ENCODE measurements around the gene KTN1.
A peak's percentile ranks its signal among the peaks of the same experiment; 100 is the strongest.

The KTN1 gene, protein sequence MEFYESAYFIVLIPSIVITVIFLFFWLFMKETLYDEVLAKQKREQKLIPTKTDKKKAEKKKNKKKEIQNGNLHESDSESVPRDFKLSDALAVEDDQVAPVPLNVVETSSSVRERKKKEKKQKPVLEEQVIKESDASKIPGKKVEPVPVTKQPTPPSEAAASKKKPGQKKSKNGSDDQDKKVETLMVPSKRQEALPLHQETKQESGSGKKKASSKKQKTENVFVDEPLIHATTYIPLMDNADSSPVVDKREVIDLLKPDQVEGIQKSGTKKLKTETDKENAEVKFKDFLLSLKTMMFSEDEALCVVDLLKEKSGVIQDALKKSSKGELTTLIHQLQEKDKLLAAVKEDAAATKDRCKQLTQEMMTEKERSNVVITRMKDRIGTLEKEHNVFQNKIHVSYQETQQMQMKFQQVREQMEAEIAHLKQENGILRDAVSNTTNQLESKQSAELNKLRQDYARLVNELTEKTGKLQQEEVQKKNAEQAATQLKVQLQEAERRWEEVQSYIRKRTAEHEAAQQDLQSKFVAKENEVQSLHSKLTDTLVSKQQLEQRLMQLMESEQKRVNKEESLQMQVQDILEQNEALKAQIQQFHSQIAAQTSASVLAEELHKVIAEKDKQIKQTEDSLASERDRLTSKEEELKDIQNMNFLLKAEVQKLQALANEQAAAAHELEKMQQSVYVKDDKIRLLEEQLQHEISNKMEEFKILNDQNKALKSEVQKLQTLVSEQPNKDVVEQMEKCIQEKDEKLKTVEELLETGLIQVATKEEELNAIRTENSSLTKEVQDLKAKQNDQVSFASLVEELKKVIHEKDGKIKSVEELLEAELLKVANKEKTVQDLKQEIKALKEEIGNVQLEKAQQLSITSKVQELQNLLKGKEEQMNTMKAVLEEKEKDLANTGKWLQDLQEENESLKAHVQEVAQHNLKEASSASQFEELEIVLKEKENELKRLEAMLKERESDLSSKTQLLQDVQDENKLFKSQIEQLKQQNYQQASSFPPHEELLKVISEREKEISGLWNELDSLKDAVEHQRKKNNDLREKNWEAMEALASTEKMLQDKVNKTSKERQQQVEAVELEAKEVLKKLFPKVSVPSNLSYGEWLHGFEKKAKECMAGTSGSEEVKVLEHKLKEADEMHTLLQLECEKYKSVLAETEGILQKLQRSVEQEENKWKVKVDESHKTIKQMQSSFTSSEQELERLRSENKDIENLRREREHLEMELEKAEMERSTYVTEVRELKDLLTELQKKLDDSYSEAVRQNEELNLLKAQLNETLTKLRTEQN (N-terminal part only)

GRCh38 chr14:55579724-55580469, at the start of gene KTN1:
KTN1 (plus strand) TSS chr14:55580207; CDS start chr14:55612049, 31,842 bp downstream.
- peak; percentile 83 for DNase-seq

GRCh38 chr14:55530464-55530863, 49.5 kb upstream of the KTN1 start:
- DNase-seq = no peak

- DNase-seq = no peak
Measured at GRCh38 chr14:55532645-55533344, 47.2 kb upstream of the KTN1 start.

DNA sequence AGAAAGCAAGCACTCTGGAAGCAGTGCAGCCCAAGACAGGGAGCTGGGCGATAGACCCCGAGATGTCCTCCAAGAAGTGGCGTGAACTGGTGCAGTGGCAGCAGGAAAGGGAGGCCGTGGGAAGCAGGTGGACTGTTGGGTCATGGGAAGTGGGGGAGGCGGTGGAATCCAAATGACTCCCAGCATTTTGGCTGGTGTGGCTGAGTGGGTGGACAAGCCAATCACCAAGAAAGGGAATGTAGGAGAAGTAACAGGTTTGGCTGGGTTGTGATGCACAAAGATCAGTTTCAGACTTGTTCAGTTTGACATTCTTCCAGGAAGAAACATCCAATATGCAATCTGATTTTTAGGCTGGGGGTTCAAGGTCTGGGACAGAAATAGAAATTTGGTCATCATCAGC, 46.0 kb upstream of the KTN1 start:
- DNase-seq = no peak

DNA sequence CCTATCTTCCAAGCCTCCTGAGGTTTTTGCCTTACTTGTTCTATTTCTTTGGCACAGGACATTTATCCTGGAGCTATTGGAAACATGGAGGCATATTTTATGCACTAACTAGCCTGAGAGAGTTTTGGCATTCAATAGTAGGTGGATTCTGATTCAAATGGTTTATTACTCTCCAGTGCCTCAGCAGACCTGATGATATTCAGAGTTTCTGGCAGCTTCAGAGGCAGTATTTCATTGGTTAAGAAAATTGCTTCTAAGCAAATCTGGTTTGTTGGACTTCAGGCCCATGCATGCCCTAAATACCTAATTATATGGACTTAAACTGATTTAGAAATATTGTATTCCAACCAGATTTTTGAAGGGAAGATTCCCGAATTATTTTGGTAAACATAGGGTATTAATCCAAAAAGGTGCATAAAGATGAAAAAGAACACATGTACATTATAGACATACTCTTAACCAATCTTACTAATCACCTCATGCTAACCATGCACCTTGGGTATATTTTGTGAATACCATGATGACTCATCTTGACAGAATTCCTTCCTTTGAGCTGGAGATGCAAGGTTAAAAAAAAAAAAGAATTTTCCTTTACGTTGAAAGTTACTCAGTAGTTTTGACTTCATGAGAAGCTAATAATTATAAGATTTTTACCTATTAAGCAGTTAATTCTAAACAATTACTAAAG, 44.3 kb upstream of the KTN1 start:
- DNase-seq = no peak

GRCh38 chr14:55536204-55536708, 43.8 kb upstream of the KTN1 start:
- DNase-seq = no peak

DNA sequence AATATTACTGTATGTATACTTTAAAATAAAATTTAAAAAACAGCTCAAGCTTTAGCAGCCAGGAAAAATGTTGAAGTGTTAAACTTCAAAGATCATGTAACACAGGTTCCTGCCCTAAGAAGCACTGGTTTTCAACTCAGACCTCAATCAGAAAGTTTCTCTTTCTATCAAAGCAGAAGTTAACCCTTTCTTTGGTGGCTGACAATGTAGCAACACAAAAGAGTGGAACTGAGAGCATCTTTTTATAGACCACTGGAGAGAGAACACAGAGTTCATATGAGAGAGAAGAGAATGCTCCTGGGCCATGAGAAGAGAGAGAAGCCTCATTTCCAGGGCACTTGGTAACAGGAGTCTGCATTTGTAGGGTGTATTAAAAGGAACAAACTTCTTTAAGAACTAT, 42.2 kb upstream of the KTN1 start:
- DNase-seq = no peak

DNA sequence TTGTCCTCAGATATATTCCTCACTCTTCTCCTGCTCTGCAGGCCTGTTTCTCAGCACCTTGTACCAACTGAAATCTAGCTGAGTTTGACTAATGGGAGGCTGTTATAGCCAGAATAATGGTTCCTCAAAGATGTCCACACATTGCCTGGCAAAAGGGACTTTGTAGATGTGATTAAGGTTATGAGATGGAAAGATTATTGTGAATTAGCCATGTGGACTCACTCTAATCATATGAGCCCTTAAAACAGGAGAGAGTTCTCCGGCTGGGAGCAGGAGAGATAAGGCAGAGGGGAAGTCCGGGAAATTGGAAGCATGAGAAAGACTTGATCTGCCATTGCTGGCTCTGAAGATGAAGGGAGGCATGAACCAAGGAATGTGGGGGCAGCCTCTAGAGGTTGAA, 40.0 kb upstream of the KTN1 start:
- no peak for DNase-seq

DNA sequence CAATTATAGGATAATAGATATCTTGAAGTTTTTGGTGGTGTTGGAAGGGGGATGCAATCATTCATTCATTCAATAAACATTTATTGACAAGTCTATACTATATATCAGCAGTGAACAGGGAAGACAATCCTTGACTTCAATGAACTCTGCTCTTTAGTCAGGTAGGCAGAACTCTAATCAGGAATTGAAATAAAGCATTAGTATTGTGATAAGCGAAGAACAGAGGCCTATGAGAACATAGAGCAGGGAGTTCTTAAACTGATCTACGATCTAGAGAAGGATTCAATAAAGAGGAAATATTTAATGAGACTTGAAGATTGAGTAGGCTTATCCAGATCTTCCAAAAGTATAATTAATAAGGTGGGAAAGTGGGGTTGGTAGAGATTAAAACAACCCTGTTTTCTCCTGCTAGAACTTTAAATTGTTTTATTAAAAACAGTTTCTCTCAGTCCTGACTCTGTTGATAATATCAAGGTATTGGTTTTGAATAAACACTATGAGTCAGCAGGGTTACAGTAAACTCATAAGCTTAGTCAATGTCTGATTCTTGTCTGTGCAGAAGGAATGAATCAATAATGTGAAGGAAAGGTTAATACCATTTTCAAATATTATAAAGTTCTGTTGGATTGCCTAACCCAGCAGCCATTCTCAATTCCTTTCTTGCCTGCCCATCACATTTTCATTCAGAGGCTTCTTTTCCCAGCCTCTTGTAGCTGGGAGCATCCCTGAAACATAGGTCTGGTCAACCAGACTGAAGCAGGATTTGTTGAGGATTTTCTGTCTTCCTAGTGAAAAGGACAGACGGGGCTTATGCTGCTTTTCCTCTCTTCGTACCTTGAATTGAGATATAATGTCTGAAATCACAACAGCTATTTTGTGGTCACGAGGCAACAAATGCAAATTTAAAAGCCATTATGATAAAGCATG, 38.9 kb upstream of the KTN1 start:
- no peak for DNase-seq

DNA sequence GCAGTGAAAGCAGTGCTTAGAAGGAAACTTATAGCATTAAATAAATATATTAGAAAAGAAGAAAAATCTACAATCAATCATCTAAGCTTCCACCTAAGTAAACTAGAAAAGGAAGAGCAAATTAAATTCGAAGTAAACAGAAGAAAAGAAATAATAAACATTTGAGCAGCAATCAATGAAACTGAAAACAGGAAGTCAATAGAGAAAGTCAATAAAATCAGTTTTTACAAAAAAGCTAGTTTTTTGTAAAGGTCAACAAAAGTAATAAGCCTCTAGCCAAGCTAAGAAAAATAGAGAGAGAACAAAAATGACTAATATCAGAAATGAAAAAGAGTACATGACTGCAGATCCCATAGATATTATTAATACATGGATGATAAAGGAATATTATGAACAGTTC, 34.2 kb upstream of the KTN1 start:
- DNase-seq = no peak

- no peak for DNase-seq
Measured at GRCh38 chr14:55546212-55546874, 33.7 kb upstream of the KTN1 start.

- no peak for DNase-seq
Measured at GRCh38 chr14:55547650-55548315, 32.2 kb upstream of the KTN1 start.

- DNase-seq = no peak
Measured at GRCh38 chr14:55553791-55554190, 26.2 kb upstream of the KTN1 start.

GRCh38 chr14:55556929-55557623, 22.9 kb upstream of the KTN1 start:
- DNase-seq = no peak

GRCh38 chr14:55562135-55562534, 17.9 kb upstream of the KTN1 start:
- no peak for DNase-seq

- no peak for DNase-seq
Measured at GRCh38 chr14:55568618-55569017, 11.4 kb upstream of the KTN1 start.

DNA sequence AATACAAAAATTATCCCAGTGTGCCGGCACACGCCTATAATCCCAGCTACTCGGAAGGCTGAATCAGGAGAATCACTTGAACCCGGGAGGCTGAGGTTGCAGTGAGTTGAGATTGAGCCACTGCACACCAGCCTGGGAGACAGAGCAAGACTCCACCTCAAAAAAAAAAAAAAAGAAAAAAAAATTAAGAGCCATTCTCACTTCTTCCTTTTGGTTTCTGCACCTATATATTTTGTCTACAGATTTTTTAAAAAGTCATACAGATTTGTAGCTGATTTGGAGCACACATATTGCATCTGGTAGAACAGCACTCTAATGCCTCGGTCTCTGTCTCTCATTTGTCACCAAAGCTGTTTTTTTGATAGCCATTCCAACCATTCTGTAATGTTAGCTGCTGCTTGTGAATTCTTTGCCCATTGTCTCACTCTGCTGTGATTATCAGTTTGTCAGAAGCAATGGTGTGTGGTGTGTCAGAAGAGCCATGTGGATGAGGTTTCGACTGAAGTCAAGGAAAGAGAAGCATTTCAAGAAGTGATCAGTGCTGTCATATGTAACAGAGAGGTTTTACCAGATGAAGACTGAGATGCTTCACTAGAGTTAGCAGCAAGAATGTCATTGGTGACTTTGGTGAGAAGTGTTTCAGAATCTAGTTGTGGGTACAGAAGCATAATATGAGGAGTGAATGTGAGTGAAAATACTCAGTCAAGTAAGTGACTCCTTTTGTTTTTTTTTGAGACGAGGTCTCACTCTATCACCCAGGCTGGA, 8.7 kb upstream of the KTN1 start:
- DNase-seq = no peak
